DND-41 (cell line): ENCODE data around the gene LY6G5C.

Source experiments
- EZH2 ChIP-seq: IDR thresholded peaks from 3 replicates; pipeline ENCODE4 v1.6.1; 2012; ENCODE audit warnings: borderline replicate concordance, low read depth, mild to moderate bottlenecking, moderate library complexity, low read length, inconsistent platforms; ENCODE audit not compliant: severe bottlenecking
- TF ChIP-seq, protein P1 (sequence below): IDR thresholded peaks from 2 replicates; pipeline ENCODE4 v1.5.1; 2012; ENCODE audit warnings: borderline replicate concordance, low read length, moderate library complexity, mild to moderate bottlenecking; ENCODE audit not compliant: poor library complexity, severe bottlenecking; ENCODE audit errors: extremely low read depth

GRCh38 chr6:31710523-31711219, 29.8 kb upstream of the LY6G5C start:
- TF ChIP-seq, protein P1, sequence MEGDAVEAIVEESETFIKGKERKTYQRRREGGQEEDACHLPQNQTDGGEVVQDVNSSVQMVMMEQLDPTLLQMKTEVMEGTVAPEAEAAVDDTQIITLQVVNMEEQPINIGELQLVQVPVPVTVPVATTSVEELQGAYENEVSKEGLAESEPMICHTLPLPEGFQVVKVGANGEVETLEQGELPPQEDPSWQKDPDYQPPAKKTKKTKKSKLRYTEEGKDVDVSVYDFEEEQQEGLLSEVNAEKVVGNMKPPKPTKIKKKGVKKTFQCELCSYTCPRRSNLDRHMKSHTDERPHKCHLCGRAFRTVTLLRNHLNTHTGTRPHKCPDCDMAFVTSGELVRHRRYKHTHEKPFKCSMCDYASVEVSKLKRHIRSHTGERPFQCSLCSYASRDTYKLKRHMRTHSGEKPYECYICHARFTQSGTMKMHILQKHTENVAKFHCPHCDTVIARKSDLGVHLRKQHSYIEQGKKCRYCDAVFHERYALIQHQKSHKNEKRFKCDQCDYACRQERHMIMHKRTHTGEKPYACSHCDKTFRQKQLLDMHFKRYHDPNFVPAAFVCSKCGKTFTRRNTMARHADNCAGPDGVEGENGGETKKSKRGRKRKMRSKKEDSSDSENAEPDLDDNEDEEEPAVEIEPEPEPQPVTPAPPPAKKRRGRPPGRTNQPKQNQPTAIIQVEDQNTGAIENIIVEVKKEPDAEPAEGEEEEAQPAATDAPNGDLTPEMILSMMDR = no peak
- TF ChIP-seq EZH2 = no peak
